GM12801 (cell line): ENCODE data around the gene CMTR1.

Source experiments
- TF ChIP-seq, protein P1 (sequence below): IDR thresholded peaks from one replicate; pipeline ENCODE4 v1.5.1; 2011; ENCODE audit warnings: control low read depth; ENCODE audit not compliant: insufficient read length; ENCODE audit errors: extremely low read depth

Gene CMTR1

DNA sequence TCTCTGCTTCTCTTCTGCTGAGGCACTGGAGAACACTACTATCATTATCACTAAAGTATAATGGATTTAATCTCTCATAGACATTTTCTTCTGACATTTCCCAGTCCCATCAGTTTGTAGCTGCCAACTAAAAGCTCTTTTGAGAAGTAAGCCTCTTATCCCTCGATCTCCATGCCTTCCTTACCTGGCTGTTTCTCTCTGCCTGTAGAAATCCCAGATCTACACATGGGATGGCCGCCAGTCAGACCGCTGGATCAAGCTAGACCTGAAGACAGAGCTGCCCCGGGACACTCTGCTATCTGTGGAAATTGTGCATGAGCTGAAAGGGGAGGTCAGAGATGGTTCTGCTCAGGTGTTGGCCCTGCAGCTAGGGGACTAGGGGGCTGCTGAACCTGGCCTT lies 41.3 kb downstream of the CMTR1 start:
- TF ChIP-seq, protein P1, sequence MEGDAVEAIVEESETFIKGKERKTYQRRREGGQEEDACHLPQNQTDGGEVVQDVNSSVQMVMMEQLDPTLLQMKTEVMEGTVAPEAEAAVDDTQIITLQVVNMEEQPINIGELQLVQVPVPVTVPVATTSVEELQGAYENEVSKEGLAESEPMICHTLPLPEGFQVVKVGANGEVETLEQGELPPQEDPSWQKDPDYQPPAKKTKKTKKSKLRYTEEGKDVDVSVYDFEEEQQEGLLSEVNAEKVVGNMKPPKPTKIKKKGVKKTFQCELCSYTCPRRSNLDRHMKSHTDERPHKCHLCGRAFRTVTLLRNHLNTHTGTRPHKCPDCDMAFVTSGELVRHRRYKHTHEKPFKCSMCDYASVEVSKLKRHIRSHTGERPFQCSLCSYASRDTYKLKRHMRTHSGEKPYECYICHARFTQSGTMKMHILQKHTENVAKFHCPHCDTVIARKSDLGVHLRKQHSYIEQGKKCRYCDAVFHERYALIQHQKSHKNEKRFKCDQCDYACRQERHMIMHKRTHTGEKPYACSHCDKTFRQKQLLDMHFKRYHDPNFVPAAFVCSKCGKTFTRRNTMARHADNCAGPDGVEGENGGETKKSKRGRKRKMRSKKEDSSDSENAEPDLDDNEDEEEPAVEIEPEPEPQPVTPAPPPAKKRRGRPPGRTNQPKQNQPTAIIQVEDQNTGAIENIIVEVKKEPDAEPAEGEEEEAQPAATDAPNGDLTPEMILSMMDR: no peak

DNA sequence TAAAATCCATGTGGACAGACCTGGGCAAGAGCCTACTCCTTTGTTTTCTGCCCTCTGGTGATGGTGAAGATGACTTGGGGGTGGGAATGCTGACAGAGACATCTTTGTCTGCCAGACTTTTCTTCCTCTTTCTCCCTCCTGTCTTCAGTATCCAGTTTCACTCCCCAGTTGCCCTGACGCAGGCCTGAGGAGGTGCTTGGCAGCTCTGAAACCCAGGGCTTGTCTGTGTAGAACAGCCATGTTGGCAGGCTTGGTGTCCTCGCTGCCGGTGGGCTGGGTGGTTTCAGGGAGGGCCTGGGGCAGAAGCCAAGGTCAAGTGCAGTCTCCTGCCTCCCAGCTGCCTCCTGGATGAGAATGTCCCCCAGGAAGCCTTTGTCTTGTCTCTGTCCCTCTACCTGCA lies 44.2 kb downstream of the CMTR1 start:
- TF ChIP-seq, protein P1: no peak

DNA sequence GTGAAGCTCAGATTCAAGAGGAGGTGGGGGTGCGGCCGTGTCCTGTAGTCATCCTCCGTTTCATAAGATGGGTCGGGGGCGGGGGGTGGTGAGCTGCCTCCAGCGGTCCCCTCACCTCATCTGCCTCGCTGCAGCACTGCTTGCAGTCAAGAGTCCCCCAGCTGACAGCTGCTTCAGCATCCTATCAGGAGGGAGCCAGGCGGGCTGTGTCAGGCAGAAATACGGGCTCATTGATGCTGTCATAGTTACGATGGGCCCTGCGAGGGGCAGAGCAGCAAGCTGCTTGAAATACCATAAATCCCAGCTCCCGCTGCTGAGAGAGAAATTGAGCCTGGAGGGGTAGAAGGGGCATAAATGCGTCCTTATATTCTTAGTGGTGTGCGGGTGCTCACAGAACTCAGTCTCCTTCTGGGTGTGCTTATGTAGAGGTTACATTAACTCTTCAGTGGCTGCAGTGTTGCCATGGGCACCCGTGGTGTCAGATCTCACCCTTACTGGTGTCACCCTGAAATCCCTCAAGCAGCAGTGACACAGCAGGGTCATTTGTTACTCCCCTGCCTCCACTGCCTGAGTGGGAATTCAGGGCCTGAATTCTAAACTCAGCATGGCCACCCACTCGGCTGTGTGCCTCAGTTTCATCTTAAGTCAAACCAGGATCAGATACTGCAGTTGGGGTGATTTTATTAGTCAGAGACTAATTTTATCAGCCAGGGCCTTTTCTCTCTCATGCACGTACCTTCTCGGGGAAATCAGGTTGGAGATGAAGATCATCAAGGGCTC lies 44.8 kb downstream of the CMTR1 start:
- TF ChIP-seq, protein P1: no peak

DNA sequence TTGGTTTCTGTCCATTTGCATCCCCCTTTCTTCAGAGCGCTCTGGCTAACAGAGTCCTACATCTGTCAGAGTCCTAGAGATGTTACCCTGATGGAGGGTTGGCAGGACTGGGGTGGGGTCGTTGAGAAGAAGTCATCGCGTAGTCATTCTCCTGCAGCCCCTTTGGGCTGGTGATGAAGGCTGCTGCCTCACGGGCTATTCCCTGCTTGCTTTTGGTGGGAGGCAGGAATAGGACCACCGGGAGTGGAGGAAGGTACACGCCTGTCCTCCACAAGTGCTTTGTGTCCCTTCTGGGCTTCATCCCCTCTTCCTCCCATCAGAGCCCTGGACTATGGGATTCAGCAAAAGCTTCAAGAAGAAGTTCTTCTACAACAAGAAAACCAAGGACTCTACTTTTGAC lies 45.8 kb downstream of the CMTR1 start:
- TF ChIP-seq, protein P1: no peak

DNA sequence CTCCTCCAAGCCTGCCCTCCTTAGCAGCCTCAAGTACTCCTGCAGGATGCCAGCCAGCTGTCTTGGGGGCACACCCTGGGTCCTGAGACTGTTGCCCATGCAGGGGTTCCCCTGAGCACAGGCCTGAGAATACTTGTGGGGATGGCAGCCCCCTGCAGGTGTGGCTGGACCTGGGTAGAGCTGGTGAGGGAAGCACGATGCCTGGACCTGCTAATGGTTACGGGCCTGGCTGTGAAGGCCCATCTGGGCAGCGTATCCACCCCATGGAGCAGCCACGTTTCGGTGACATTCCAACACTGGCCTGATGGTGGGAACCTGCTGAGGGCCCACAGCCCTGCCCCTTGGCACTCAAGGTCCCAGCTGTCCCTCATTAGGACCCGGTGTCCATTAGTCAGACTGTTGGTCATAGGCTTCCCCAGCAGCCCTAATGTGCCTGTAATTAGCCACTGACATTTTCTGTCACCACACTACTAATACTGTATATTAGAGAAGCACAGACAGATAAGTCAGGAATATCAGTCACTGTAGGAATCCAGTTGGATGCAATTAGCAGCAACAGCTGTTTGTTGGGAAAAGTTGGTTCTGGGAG lies 46.3 kb downstream of the CMTR1 start:
- TF ChIP-seq, protein P1: no peak

DNA sequence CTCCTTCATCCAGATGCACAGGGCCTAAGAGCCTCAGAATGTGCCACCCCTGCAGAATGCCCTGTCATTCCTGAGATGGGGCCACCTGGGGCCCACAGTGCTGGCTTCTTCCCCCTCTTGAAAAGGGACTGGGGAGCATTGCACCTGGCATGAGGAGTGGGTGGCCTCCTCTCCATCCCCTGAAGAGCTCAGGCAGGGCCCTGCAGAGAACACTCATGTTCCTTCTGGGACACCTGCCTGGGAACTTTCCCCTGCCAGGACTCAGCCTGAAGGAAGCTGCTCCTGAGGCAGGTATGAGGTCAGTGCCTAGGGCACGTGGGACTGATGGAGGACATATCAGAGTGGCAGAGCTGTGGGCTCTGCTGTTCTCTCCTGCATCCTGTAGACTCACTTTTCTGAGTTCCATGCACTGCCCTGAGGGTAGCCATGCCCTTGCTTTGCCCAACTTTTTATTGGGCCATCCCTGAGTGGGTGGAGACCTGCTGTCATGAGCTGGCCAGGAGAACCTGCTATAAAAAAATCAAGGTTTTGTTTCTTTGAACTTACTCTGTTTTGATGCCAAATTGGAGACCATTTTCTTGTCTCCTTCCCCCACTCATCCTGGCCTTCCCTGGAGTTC lies 47.2 kb downstream of the CMTR1 start:
- TF ChIP-seq, protein P1: no peak

DNA sequence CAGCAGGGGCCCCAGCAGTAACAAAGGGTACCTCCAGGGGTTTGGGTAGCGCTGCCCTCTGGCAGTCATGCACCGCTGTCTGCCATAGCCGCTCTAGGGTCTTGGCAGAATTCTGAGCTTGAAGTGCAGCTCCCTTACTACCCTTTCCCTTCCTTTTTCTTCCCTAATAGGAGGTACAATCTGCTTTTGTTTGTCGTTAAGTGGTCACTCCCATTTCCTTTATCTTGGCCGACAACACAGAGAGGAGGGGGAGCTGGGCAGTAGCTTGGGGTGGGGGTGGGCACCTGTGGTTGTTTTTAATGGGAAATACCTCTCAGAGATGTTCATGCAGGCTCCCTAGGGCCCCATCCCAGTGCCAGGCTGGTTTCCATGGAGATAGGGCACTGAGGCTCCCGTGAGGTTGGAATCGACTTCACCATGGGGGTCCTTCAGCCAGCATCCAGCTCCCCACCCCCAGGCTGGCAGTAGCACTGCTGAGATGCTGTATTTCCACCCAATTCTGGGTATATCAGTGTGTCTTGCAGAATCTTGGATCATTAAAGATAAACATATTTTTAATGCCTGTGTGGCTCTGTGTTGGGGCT lies 48.0 kb downstream of the CMTR1 start:
- TF ChIP-seq, protein P1: no peak
